ENCODE results near the gene TIMM23.

DNA sequence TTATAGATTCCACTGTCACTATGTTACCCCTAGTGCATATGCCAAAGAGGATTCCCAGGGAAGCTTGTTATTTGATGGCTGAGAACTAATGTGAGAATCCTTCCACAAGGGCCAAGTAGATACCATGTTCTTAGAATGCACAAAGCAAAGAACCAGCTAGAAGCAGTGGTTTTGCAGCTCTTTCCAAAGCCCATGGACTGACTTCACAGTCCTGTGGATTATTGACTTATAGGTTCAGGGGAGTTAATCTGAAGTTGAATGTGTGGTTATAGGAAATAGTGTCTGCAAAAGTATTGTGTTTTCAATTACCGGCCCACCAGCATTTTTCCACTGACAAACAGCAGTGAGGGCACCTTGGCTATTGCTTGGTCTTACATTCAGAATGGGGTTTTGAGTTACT is 28.2 kb downstream of the TIMM23 start:
- TF ChIP-seq, protein P1, sequence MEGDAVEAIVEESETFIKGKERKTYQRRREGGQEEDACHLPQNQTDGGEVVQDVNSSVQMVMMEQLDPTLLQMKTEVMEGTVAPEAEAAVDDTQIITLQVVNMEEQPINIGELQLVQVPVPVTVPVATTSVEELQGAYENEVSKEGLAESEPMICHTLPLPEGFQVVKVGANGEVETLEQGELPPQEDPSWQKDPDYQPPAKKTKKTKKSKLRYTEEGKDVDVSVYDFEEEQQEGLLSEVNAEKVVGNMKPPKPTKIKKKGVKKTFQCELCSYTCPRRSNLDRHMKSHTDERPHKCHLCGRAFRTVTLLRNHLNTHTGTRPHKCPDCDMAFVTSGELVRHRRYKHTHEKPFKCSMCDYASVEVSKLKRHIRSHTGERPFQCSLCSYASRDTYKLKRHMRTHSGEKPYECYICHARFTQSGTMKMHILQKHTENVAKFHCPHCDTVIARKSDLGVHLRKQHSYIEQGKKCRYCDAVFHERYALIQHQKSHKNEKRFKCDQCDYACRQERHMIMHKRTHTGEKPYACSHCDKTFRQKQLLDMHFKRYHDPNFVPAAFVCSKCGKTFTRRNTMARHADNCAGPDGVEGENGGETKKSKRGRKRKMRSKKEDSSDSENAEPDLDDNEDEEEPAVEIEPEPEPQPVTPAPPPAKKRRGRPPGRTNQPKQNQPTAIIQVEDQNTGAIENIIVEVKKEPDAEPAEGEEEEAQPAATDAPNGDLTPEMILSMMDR (IDR thresholded peaks at IDR 0.05): no peak
- TF ChIP-seq POLR2A (IDR thresholded peaks at IDR 0.05): no peak

All from body of pancreas (tissue), 4 donors.